Neural cell (in vitro differentiated cells): Measurements from ENCODE around the gene MYRIP.

Experiments
- CTCF ChIP-seq: fragments of 450-650 bp; IDR thresholded peaks from 2 replicates; pipeline ENCODE4 v1.5.1; 2014; ENCODE audit warnings: antibody characterized with exemption, mild to moderate bottlenecking, moderate library complexity; ENCODE audit not compliant: poor library complexity, severe bottlenecking
- EP300 ChIP-seq: fragments of 450-650 bp; conservative IDR thresholded peaks from 2 replicates; pipeline ENCODE4 v1.6.1; 2014; ENCODE audit warnings: antibody characterized with exemption, mild to moderate bottlenecking, moderate library complexity; ENCODE audit not compliant: poor library complexity, severe bottlenecking
- EZH2 ChIP-seq: fragments of 200-600, 300-800 bp; shearing (Covaris generic), sonication (generic); IDR thresholded peaks from 2 replicates; pipeline ENCODE4 v1.6.1; 2014; ENCODE audit warnings: antibody characterized with exemption, low read length, borderline replicate concordance, mild to moderate bottlenecking; ENCODE audit not compliant: insufficient read depth, poor library complexity, severe bottlenecking
- MXI1 ChIP-seq: fragments of 450-650 bp; conservative IDR thresholded peaks from 2 replicates; pipeline ENCODE4 v1.6.1; 2014; ENCODE audit warnings: antibody characterized with exemption, mild to moderate bottlenecking; ENCODE audit not compliant: poor library complexity, severe bottlenecking
- POLR2AphosphoS5 ChIP-seq: IDR thresholded peaks from 2 replicates; pipeline ENCODE4 v1.6.1; 2012
- RAD21 ChIP-seq: fragments of 450-650 bp; conservative IDR thresholded peaks from 2 replicates; pipeline ENCODE4 v1.6.1; 2014; ENCODE audit warnings: antibody characterized with exemption, mild to moderate bottlenecking, moderate library complexity
- REST ChIP-seq: IDR thresholded peaks from 2 replicates; pipeline ENCODE4 v1.6.1; 2012; ENCODE audit warnings: borderline replicate concordance
- SMC3 ChIP-seq: fragments of 450-650 bp; conservative IDR thresholded peaks from 2 replicates; pipeline ENCODE4 v1.6.1; 2014; ENCODE audit warnings: antibody characterized with exemption, mild to moderate bottlenecking, moderate library complexity; ENCODE audit not compliant: poor library complexity
- TAF1 ChIP-seq: IDR thresholded peaks from 2 replicates; pipeline ENCODE4 v1.6.1; 2012; ENCODE audit warnings: low read depth

- TF ChIP-seq CTCF = no peak
- TF ChIP-seq EZH2 = no peak
- no peak for TF ChIP-seq POLR2AphosphoS5
- TF ChIP-seq RAD21 = no peak
- TF ChIP-seq SMC3 = no peak
- TF ChIP-seq EP300 = no peak
- TF ChIP-seq REST = no peak
- TF ChIP-seq MXI1 = no peak
- TF ChIP-seq TAF1 = no peak
Observed at GRCh38 chr3:40086890-40087883, 277.8 kb downstream of the MYRIP start.
